GM18502 (cell line): Measurements from ENCODE around the gene NPBWR2.

ENCODE experiments used
- ATAC-seq: cut with Tn5 transposase; IDR thresholded peaks from one replicate; pipeline ENCODE4 v1.9.1; 2021; ENCODE audit warnings: mild to moderate bottlenecking; ENCODE audit not compliant: unreplicated experiment, poor library complexity

The NPBWR2 gene

DNA sequence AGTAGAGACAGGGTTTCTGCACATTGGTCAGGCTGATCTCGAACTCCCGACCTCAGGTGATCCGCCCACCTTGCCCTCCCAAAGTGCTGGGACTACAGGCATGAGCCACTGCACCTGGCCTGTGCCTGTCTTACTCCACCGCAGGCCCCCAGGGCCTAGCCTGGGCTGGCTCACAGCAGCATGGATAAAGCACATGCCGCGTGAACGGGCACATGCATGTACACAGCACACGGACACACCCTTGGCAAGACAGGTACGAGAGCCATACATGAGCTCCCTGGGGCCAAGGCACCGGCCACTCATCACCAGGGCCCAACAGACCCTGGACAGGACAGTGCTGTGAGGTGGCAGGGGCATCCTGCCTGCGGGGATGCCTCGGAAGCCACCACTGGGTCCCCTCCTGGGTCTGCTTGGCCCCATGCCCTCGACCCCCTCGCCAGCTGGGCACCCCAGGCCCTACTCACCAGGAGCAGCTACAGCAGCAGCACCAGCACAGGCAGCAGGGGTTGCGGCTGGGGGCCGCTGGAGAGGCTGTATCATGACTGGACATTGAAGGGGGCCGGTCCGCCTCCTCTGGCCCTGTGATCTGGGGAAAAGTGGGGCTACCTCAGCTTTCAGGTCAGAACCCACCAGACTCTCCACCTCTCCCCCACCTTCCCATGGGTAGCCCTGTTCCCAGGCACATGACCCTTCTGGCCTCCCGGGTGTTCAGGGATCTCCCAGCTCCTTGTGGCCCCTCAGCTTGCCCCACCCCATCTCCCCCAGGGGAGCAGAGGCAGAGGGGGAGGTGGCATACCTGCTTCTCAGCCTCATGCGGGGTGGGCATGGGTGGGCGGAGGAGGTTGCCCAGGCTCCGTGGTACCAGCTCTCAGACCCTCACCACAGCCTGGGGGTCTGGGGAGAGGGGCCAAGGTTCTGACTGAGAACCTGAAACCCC, 31.0 kb downstream of the NPBWR2 start:
- ATAC-seq = no peak

GRCh38 chr20:64075556-64075955, 31.8 kb downstream of the NPBWR2 start:
- no peak for ATAC-seq

DNA sequence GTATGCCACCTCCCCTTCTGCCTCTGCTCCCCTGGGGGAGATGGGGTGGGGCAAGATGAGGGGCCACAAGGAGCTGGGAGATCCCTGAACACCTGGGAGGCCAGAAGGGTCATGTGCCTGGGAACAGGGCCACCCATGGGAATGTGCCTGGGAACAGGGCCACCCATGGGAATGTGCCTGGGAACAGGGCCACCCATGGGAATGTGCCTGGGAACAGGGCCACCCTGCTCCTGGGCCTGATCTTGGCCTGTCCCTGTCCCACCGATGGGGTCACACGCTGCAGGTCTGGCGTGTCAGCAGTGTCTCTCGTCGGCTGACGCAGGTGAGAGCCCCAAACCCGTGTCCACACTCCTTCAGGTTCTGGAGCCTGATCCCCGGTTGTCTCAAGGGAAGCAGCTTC, 32.4 kb downstream of the NPBWR2 start:
- ATAC-seq = no peak

- ATAC-seq = no peak
Measured at GRCh38 chr20:64074184-64074789, 33.1 kb downstream of the NPBWR2 start.

GRCh38 chr20:64073476-64074183, 33.7 kb downstream of the NPBWR2 start:
- no peak for ATAC-seq

DNA sequence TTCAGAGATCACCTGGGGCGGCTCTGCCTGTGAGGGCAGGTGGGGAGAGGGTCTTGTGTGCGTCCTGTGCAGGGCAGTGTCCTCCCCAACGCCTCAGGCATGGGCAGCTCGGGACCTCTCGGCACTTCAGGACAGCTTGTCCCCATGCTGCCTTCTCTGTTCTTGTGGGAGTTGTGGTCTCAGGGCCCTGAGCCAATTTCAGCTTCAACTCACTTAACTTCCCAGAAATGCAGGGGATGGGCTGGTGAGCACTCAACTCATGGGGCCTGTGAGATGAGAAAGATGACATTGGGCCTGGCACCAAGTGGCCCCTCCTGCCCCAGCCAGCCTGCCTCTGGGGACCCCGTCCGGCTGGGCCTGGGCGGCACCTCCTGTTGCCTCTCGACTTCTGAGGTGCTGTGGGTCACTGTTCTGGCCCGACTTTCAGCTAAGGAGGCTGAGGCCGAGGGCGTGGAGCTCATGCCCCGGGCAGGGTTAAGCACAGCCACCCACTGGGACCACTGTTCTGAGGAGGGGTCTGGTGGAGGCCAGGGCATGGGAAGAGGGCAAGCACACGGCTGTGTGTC, 34.8 kb downstream of the NPBWR2 start:
- ATAC-seq = no peak

- ATAC-seq = no peak
Measured at GRCh38 chr20:64071341-64072332, 35.7 kb downstream of the NPBWR2 start.

- ATAC-seq = no peak
Measured at GRCh38 chr20:64070244-64070993, 36.9 kb downstream of the NPBWR2 start.

- ATAC-seq = no peak
Measured at GRCh38 chr20:64069614-64070243, 37.6 kb downstream of the NPBWR2 start.

DNA sequence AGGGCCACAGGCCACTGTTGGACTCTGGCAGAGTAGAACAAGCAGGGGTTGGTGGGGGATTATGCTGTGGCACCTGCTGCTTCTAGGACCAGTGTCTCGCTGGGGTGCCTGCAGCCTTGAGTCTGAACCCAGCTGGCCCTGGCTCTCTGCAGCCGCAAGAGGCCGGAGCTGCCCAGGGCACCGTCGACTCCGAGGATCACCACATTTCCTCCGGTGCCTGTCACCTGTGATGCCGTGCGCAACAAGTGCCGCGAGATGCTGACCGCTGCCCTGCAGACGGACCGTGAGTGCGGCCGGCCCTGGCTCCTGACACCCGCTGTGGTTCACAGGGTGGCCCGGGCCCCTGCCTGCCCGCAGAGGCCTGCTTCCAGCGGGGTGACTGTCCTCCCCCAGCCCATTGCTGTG, 38.2 kb downstream of the NPBWR2 start:
- no peak for ATAC-seq

GRCh38 chr20:64068386-64069208, 38.8 kb downstream of the NPBWR2 start:
- no peak for ATAC-seq

DNA sequence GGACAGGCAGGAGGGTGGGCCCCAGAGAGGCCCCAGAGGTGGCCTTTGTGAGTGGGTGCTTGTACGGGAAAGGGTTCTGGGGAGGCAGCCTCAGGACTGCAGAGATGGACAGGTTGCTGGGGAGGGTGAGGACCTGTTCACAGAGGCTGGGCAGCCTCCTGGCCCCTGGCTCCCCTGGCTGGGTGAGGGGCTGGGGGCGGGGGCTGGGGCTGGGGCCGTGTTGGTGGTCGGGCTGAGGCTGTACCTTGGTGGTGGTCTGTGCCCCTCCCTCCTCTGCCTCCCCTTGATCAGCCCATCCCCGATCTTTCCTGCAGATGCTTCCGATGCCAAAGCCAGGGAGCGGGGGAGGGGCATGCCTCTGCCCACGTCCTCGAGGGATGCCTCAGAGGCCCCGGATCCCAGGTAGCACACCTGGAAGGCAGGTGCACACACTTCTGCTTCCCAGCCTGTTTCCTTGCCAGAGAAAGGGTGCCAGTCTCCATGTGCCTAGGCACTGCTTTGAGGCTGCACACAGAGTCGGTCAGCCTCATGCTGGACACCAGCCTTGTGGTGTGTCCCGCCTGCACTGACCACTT, 39.5 kb downstream of the NPBWR2 start:
- no peak for ATAC-seq

DNA sequence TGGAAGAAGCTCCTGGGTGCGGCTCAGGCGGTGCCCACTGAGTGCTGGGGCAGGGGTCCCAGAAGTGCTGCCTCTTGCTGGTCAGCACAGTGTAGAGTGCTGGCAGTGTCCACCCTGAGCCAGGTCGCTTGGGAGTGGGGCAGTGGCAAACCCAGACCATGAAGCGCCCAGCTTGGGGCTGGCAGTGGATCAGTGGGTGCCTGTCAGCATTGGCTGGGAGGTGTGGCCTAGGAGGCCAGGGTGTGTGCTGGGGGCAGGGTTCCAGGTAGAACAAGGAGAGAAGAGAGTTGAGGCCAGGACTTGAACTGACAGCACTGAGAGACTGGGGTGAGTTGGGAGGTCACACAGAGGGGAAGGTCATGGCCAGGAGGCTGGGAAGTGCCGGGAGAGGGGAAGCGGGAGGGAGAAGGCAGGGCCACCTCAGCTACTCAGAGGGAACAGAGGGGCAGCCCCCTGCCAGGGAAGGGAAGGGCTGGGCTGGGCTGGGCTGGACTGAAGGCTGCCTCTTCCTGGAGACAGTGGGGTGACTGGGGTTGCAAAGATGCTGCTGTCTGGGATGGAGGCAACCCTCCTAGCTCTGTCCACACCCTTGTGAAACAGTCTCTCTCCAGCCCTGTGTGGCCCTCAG, 40.2 kb downstream of the NPBWR2 start:
- no peak for ATAC-seq

DNA sequence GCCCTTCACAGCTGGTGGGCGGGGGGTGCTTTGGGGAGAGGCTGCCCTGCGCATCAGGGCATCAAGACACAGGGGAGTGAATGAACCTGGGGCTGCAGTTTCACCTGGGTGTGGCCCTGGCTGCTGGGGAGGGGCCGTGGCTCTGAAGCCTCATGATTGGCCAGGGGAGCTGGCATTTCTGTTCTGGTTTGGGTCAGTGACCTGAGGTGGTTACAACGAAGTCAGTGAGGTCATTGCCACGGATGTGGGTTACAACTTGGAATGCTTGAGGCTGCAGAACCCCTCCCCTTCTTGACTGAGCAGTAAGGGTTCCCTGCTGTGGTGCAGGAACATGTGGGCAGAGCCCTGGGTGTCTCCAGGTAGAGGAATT, 41.4 kb downstream of the NPBWR2 start:
- peak; percentile 44 for ATAC-seq

DNA sequence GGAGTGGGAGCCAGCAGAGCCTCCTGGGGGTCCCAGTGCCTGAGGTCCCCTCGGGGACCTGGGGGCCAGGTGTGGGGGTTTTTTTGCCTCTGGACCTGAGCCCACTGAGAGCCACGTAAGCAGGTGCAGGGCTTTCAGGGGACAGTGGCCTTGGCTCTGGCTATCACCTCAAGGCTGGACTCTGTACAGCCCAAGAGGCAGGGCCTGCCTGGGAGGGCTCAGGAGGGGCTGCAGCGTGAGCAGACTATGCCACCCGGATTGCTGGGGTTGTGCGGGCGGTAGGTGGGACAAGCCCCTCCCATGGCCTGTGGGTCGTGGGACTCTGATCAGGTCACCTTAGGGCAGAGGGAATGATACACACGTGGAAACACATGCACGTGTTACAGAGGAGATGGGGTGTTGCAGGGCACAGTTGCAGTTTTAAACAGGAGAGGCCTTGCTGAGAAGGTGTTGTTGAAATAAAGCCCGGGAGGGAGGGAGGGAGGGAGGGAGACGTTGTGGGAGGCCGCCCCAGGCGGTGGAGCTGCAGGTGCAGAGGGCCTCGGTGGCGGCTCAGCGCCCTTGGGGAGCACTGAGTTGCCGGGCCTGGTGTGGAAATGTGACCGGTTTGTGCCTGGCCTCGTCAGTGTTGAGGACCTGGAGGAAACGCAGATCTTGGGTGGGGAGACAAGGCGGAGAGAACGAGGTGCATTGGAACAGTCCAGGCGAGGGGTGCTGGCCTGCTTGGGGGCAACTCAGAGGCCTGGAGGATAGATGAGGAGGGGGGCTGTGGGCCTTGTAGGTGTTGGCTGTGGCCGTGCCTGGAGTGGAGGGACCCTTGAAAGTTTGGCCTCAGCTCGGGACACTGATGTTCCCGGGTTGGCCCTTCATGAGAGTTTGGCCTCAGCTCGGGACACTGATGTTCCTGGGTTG, 42.0 kb downstream of the NPBWR2 start:
- no peak for ATAC-seq

DNA sequence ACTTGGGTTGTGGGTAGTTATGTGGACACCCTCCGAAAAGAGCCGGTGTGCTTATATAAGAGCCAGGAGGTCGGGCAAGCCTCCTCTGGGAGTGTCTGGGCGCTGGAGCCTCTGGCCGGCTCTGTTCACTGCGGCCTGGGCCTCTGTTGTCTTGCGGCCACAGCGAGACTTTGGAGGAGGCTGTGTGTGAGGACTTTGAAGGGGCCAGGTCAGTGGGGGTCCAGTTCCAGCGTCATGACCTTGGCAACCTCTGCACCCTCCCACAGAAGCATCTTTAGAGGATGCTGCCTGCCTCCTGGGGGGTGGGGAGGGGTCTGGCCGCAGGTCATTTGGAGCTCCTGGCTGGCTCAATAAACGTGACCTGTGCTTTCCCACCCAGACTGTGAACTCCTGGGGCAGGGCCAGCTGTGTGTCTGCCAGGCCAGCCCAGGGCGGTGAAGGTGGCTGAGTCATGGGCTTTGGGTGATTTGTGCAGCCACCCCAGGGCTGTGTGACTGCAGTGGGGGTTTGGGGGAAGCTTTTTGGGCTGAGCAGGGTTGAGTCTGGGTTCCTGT, 43.1 kb downstream of the NPBWR2 start:
- ATAC-seq = no peak
